HG03439 (cell line): ENCODE results near the gene TXNDC16.
A peak's percentile ranks its signal among the peaks of the same experiment; 100 is the strongest.

Source experiments
- ATAC-seq: cut with Tn5 transposase; IDR thresholded peaks from one replicate; pipeline ENCODE4 v1.9.1; 2021; ENCODE audit warnings: mild to moderate bottlenecking, moderate library complexity; ENCODE audit not compliant: unreplicated experiment

TXNDC16 gene

GRCh38 chr14:52457411-52457810 is 94.9 kb downstream of the TXNDC16 start:
- no peak for ATAC-seq

GRCh38 chr14:52455291-52456088 is 96.8 kb downstream of the TXNDC16 start:
- no peak for ATAC-seq

- no peak for ATAC-seq
These were observed 105.1 kb downstream of the TXNDC16 start for GRCh38 chr14:52447236-52447635.

- no peak for ATAC-seq
These were observed 106.0 kb downstream of the TXNDC16 start for GRCh38 chr14:52446355-52446754.

GRCh38 chr14:52443506-52443905 is 108.8 kb downstream of the TXNDC16 start:
- no peak for ATAC-seq

- no peak for ATAC-seq
These were observed 109.7 kb downstream of the TXNDC16 start for GRCh38 chr14:52442602-52443001.

GRCh38 chr14:52442166-52442565 is 110.1 kb downstream of the TXNDC16 start:
- ATAC-seq = no peak

GRCh38 chr14:52439476-52439875 is 112.8 kb downstream of the TXNDC16 start:
- no peak for ATAC-seq

- no peak for ATAC-seq
These were observed 117.3 kb downstream of the TXNDC16 start for GRCh38 chr14:52434955-52435354.

GRCh38 chr14:52430474-52430873 is 121.8 kb downstream of the TXNDC16 start:
- no peak for ATAC-seq

GRCh38 chr14:52429451-52429850 is 122.9 kb downstream of the TXNDC16 start:
- no peak for ATAC-seq

GRCh38 chr14:52427460-52427859 is 124.8 kb downstream of the TXNDC16 start:
- no peak for ATAC-seq

- no peak for ATAC-seq
These were observed 129.5 kb downstream of the TXNDC16 start for GRCh38 chr14:52422650-52423356.

- no peak for ATAC-seq
These were observed 135.2 kb downstream of the TXNDC16 start for GRCh38 chr14:52417139-52417538.

GRCh38 chr14:52413729-52414408 is 138.4 kb downstream of the TXNDC16 start:
- no peak for ATAC-seq

- no peak for ATAC-seq
These were observed 139.9 kb downstream of the TXNDC16 start for GRCh38 chr14:52412426-52412825.

GRCh38 chr14:52405314-52405713 is 147.0 kb downstream of the TXNDC16 start:
- ATAC-seq = no peak

- ATAC-seq = peak; percentile 71
These were observed 149.3 kb downstream of the TXNDC16 start for GRCh38 chr14:52402812-52403526.

GRCh38 chr14:52400846-52401245 is 151.5 kb downstream of the TXNDC16 start:
- no peak for ATAC-seq

GRCh38 chr14:52399921-52400595 is 152.2 kb downstream of the TXNDC16 start:
- no peak for ATAC-seq

GRCh38 chr14:52399104-52399503 is 153.2 kb downstream of the TXNDC16 start:
- no peak for ATAC-seq
